ENCODE measurements around the gene ASTN2.
"Not testable (repeated sequence)": the region's sequence is repeated elsewhere in the genome, so short reads cannot be mapped to it uniquely, and the experiment has no call there.

ASTN2 gene

DNA sequence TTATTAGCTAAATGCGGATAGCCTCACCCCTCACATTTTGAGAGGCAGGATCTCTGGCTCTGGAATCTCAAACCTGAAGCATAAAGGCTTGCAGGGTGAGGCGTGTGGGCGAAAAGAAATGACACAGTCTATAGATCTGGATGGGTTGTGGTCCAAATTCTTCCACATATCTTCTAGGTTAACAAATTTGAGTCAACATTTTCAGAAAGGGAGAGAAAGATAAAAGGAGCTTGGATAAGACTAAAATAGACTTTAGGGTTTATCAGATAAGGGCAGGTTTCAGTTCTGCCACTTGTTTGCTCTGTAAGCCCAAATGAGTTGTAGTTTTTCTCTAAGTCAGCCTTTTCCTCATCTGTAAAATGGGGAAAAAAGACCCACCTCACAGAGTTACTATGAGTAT lies 506.9 kb downstream of the ASTN2 start:
- TF ChIP-seq, protein P1, sequence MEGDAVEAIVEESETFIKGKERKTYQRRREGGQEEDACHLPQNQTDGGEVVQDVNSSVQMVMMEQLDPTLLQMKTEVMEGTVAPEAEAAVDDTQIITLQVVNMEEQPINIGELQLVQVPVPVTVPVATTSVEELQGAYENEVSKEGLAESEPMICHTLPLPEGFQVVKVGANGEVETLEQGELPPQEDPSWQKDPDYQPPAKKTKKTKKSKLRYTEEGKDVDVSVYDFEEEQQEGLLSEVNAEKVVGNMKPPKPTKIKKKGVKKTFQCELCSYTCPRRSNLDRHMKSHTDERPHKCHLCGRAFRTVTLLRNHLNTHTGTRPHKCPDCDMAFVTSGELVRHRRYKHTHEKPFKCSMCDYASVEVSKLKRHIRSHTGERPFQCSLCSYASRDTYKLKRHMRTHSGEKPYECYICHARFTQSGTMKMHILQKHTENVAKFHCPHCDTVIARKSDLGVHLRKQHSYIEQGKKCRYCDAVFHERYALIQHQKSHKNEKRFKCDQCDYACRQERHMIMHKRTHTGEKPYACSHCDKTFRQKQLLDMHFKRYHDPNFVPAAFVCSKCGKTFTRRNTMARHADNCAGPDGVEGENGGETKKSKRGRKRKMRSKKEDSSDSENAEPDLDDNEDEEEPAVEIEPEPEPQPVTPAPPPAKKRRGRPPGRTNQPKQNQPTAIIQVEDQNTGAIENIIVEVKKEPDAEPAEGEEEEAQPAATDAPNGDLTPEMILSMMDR (IDR thresholded peaks at IDR 0.05; ENCODE audit: low read depth, low read length, missing control alignments) = no peak
- no peak overlapping the region for H3K4me3 ChIP-seq (replicated peaks; ENCODE audit: low read depth, low read length)
- DNase-seq (ENCODE audit: extremely low read depth, low read depth) = no peak

DNA sequence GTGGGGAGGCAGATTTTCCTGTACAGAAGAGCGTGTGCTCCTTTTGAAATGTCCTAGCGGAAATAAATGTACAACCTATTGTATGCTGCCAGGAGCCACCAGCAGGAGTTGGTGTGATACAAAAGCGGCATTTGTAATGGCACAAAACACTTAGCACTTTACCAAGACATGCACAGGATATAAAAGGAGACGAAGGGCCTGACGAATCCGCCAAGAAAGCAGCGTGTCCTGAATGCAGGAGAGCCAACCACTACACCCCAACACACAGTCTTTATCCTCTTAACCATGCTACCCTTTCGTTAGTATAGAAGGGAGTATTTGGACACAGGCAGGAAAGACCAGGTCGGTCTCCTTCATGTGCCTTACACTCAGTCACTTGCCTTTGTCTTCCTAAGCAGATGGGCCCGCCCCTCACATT lies 509.7 kb downstream of the ASTN2 start:
- H3K4me3 ChIP-seq (replicated peaks; ENCODE audit: low read depth, low read length) = no peak overlapping the region
- no peak for DNase-seq (ENCODE audit: extremely low read depth, low read depth)
- TF ChIP-seq, protein P1 (IDR thresholded peaks at IDR 0.05; ENCODE audit: low read depth, low read length, missing control alignments) = no peak

DNA sequence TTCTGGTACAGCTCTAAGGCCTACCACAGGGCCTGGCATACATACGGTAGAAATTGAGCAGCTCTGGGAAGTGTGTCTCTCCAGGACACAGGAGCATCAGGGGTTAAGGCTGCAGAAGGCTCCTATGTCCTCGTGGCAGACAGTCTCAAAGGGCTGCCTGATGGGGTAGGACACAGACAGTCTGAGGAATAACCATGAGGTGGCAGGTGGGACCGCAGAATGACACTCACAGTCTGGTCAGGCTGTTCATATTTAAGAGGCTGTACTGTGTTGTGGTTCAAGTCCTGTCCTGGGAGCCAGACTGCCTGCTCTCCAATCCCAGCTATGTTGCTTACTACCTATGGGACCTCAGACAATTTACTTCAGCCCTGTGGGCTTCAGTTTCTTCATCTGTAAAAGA lies 510.7 kb downstream of the ASTN2 start:
- TF ChIP-seq, protein P1 (IDR thresholded peaks at IDR 0.05; ENCODE audit: low read depth, low read length, missing control alignments) = no peak
- no peak overlapping the region for H3K4me3 ChIP-seq (replicated peaks; ENCODE audit: low read depth, low read length)
- no peak for DNase-seq (ENCODE audit: extremely low read depth, low read depth)

DNA sequence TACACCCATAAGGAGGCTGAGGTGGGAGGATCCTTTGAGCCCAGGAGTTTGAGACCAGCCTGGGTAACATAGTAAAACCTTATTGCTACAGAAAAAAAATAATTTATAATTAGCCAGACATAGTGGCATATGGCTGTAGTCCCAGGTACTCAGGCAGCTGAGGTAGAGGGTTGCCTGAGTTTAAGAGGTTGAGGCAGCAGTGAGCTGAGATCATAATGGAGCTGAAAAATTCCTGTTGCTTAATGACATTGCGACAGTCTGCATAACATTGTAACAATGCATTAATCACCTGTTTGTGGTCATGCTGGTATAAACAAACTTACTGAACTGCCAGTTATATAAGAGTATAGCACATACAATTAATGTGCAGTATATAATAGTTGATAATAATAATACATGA lies 513.6 kb downstream of the ASTN2 start:
- H3K4me3 ChIP-seq (replicated peaks; ENCODE audit: low read depth, low read length) = no peak overlapping the region
- DNase-seq (ENCODE audit: extremely low read depth, low read depth) = no peak
- TF ChIP-seq, protein P1 (IDR thresholded peaks at IDR 0.05; ENCODE audit: low read depth, low read length, missing control alignments) = no peak

DNA sequence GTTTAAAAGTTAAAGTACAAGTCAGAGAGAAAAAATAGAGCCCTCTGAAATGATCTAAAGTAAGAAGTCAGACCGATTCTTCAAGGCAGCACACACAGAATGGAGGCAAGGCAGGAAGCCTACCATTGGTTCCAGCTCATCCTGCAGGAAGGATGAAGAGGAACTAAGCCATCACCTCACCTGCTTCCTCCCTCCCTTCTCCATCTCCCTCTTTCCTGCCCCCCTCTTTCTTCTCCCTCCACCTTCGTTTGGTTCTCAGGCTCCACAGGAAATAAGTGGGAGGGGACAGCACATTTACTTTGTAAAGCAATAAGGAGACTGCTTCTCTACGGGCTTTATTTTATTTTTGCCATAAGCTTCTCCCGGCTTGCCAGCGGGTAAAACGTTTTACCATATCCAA lies 514.3 kb downstream of the ASTN2 start:
- TF ChIP-seq, protein P1 (IDR thresholded peaks at IDR 0.05; ENCODE audit: low read depth, low read length, missing control alignments) = no peak
- H3K4me3 ChIP-seq (replicated peaks; ENCODE audit: low read depth, low read length) = no peak overlapping the region
- no peak for DNase-seq (ENCODE audit: extremely low read depth, low read depth)

DNA sequence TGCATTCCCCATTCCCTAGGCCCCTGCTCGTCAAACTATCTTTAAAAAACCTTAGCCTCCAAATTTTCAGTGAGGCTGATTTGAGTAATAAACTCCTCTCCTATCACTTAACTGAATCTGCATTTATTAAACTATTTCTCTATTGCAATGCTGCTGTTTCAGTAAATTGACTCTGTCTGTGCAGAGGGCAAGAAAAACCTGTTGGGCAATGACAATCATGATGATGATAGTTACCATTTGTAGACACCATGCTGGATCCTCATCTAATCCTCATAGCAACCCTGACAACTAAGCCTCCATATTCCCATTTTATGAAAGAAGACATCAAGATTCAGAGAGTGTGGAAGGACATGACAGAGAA lies 514.9 kb downstream of the ASTN2 start:
- TF ChIP-seq, protein P1 (IDR thresholded peaks at IDR 0.05; ENCODE audit: low read depth, low read length, missing control alignments) = no peak
- no peak overlapping the region for H3K4me3 ChIP-seq (replicated peaks; ENCODE audit: low read depth, low read length)
- no peak for DNase-seq (ENCODE audit: extremely low read depth, low read depth)

DNA sequence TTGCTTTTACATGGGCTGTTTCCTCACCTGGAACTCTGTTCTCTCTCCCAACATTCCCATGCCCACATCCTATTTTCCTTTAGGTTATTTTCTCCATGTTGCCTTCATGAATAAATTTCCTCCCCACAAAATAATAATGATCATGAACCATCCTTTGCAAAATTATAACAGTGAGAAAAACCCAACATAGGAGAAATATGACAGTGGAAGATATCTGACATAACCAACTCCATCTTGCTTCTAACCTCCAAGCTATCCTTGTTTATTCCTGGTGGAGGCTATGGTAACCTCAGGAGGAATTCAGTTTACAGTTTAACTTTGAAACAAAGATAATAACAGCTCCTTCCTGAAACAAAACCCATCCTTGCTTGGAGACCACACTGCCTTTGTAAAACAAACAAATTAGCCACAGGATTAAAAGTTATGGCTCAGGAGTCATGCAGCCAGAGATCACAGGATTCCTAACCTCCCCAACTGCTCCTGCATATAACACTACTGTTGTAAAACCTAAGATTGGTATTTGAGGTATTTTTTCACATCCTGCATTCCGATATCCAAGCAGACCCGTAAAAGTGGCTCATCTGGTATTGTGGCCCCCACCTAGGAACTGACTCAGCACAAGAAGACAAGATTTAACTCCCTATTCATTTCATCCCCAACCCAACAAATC lies 515.4 kb downstream of the ASTN2 start:
- TF ChIP-seq, protein P1 (IDR thresholded peaks at IDR 0.05; ENCODE audit: low read depth, low read length, missing control alignments) = no peak
- DNase-seq (ENCODE audit: extremely low read depth, low read depth) = peak; percentile 48
- no peak overlapping the region for H3K4me3 ChIP-seq (replicated peaks; ENCODE audit: low read depth, low read length)

DNA sequence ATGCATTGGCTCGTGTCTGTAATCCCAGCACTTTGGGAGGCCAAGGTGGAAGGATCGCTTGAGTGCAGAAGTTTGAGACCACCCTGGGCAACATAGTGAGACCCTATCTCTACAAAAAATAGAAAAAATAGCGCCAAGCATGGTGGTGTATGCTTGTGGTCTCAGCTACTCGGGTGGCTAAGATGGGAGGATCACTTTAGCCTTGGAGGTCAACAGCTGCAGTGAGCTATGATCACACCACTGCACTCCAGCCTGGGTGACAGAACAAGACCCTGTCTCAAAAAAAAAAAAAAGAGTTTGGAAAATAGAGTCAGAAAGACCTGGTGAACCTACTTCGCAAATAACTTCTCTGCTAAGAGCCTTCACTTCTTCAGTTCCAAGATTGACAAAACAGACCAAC lies 516.7 kb downstream of the ASTN2 start:
- DNase-seq (ENCODE audit: extremely low read depth, low read depth); H3K4me3 ChIP-seq (replicated peaks; ENCODE audit: low read depth, low read length): not testable (repeated sequence)

Measured in HFF-Myc (cell line).